Measurements from ENCODE around the gene IL4I1. TPM values are rescaled to one million over a fixed set of nuclear protein-coding genes. Genes with fewer than 3 reads are reported as not detected.
"Not testable (repeated sequence)": the region's sequence is repeated elsewhere in the genome, so short reads cannot be mapped to it uniquely, and the experiment has no call there.

Gene IL4I1
- polyA plus RNA-seq (2013, experiment 1 of 2), result 0.28 TPM
- 0.26 TPM for polyA plus RNA-seq (2013, experiment 2 of 2)

GRCh38 chr19:49896863-49897621 is at the start of gene IL4I1:
Gene IL4I1, minus strand, starts transcription at chr19:49896887. Its CDS starts 727 bp downstream, at chr19:49896160.
- H2BK15ac ChIP-seq (ENCODE audit: low read length), result peak within 1 kb of the TSS; percentile 95
- H3K27ac ChIP-seq (replicated peaks; ENCODE audit: low read length), result no peak within 1 kb of the TSS
- H3K9me3 ChIP-seq (replicated peaks in 1 of 2; ENCODE audit: control insufficient read depth in 2 of 2, insufficient read depth in 1 of 2, low read depth in 1 of 2, low read length in 2 of 2), result no peaks in the 10 kb centered on the region
- no peak within 1 kb of the TSS for H2BK120ac ChIP-seq (ENCODE audit: low read depth, low read length)
- no peak within 1 kb of the TSS for H3K4me3 ChIP-seq (ENCODE audit: low read length in 2 of 2)
- H3K27me3 ChIP-seq (ENCODE audit: control insufficient read depth in 3 of 3, insufficient read depth in 3 of 3, low read depth in 1 of 3, low read length in 3 of 3), result peaks cover 0 to 14% (median 0%) of the 10 kb centered on the region in 3 experiments
- no peak within 1 kb of the TSS for H3K9ac ChIP-seq (ENCODE audit: low read depth, low read length, poor library complexity)
- peak within 1 kb of the TSS; percentile 72 for H4K91ac ChIP-seq (ENCODE audit: low read depth, low read length, poor library complexity)
- no peaks in the 10 kb centered on the region for H3K36me3 ChIP-seq (replicated peaks in 1 of 2; ENCODE audit: control insufficient read depth in 2 of 2, insufficient read depth in 2 of 2, low read length in 2 of 2)
- WGBS, 2 donors (ENCODE audit: extremely low coverage in 2 of 2, insufficient read length in 2 of 2, insufficient replicate concordance in 1 of 2), result no CpG with 5 or more reads among the region's 20 CpGs
- peak within 1 kb of the TSS; percentile 38 for H3K14ac ChIP-seq (ENCODE audit: low read length)
- no peak within 1 kb of the TSS for H2BK5ac ChIP-seq (ENCODE audit: low read length)
- no peak within 1 kb of the TSS for H3K4me2 ChIP-seq (ENCODE audit: insufficient read depth, low read length, poor library complexity, severe bottlenecking)
- H3K4ac ChIP-seq (ENCODE audit: low read length), result no peak within 1 kb of the TSS
- peak within 1 kb of the TSS; percentile 65 for H4K8ac ChIP-seq (ENCODE audit: low read depth, low read length)
- H2AFZ ChIP-seq (ENCODE audit: low read length), result peak within 1 kb of the TSS; percentile 69
- no peaks in the 10 kb centered on the region for H3K79me1 ChIP-seq (ENCODE audit: low read depth, low read length)
- DNase-seq (ENCODE audit: low spot score), result no peak
- peak within 1 kb of the TSS; percentile 22 for H2BK12ac ChIP-seq (ENCODE audit: low read length)
- H3K23ac ChIP-seq (ENCODE audit: low read depth, low read length, poor library complexity), result no peak within 1 kb of the TSS
- H3K18ac ChIP-seq (ENCODE audit: low read length), result peak within 1 kb of the TSS; percentile 71
- peaks cover 5 to 6% of the 10 kb centered on the region in 2 donors for H3K4me1 ChIP-seq (ENCODE audit: control insufficient read depth in 2 of 2, insufficient read depth in 1 of 2, low read depth in 1 of 2, low read length in 2 of 2)
- H2AK5ac ChIP-seq (ENCODE audit: low read depth, low read length), result peak within 1 kb of the TSS; percentile 95

DNA sequence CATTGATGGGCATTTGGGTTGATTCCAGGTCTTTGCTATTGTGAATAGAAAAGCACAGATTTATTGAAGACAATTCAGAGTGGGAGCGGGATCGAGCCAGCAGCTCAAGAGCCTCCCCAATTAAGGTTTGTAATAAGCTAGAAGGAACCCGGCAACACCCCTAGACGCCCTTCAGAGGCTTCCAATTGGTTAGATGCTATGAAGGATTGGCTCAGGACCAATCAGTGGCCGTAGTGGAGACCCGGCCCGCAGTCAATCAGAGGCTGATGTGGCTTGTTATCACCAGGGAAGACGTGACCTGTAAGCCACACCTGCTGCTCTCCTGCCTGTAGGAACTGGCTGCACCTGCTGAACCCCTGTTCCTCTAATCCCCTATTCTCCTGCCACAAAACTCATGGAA is 49.7 kb upstream of the IL4I1 start:
- H2BK120ac ChIP-seq (ENCODE audit: low read depth, low read length), result no peak overlapping the region
- peaks cover 0 to 6% of the 10 kb centered on the region in 2 donors for H3K4me1 ChIP-seq (ENCODE audit: control insufficient read depth in 2 of 2, insufficient read depth in 1 of 2, low read depth in 1 of 2, low read length in 2 of 2)
- no peak overlapping the region for H3K4me3 ChIP-seq (ENCODE audit: low read length in 2 of 2)
- H3K4me2 ChIP-seq (ENCODE audit: insufficient read depth, low read length, poor library complexity, severe bottlenecking), result no peak overlapping the region
- H3K27me3 ChIP-seq (ENCODE audit: control insufficient read depth in 3 of 3, insufficient read depth in 3 of 3, low read depth in 1 of 3, low read length in 3 of 3), result peaks cover 0 to 2% (median 0%) of the 10 kb centered on the region in 3 experiments
- H3K36me3 ChIP-seq (replicated peaks in 1 of 2; ENCODE audit: control insufficient read depth in 2 of 2, insufficient read depth in 2 of 2, low read length in 2 of 2), result no peaks in the 10 kb centered on the region
- H3K23ac ChIP-seq (ENCODE audit: low read depth, low read length, poor library complexity), result peak overlapping the region; percentile 73
- no peak overlapping the region for H2AK5ac ChIP-seq (ENCODE audit: low read depth, low read length)
- no CpG with 5 or more reads among the region's 8 CpGs for WGBS, 2 donors (ENCODE audit: extremely low coverage in 2 of 2, insufficient read length in 2 of 2, insufficient replicate concordance in 1 of 2)
- H3K9ac ChIP-seq (ENCODE audit: low read depth, low read length, poor library complexity), result no peak overlapping the region
- no peak overlapping the region for H3K18ac ChIP-seq (ENCODE audit: low read length)
- no peak overlapping the region for H2BK15ac ChIP-seq (ENCODE audit: low read length)
- no peak overlapping the region for H3K27ac ChIP-seq (replicated peaks; ENCODE audit: low read length)
- no peak overlapping the region for H4K91ac ChIP-seq (ENCODE audit: low read depth, low read length, poor library complexity)
- no peak overlapping the region for H3K14ac ChIP-seq (ENCODE audit: low read length)
- H4K8ac ChIP-seq (ENCODE audit: low read depth, low read length), result no peak overlapping the region
- H2AFZ ChIP-seq (ENCODE audit: low read length), result no peak overlapping the region
- no peak for DNase-seq (ENCODE audit: low spot score)
- H3K9me3 ChIP-seq (replicated peaks in 1 of 2; ENCODE audit: control insufficient read depth in 2 of 2, insufficient read depth in 1 of 2, low read depth in 1 of 2, low read length in 2 of 2), result peaks cover 0 to 1% of the 10 kb centered on the region in 2 donors
- no peak overlapping the region for H2BK12ac ChIP-seq (ENCODE audit: low read length)
- H3K79me1 ChIP-seq (ENCODE audit: low read depth, low read length), result no peaks in the 10 kb centered on the region
- no peak overlapping the region for H2BK5ac ChIP-seq (ENCODE audit: low read length)
- H3K4ac ChIP-seq (ENCODE audit: low read length), result no peak overlapping the region

- H2AFZ ChIP-seq (ENCODE audit: low read length), result not testable (repeated sequence)
These were observed 47.9 kb upstream of the IL4I1 start for GRCh38 chr19:49944567-49944966.

DNA sequence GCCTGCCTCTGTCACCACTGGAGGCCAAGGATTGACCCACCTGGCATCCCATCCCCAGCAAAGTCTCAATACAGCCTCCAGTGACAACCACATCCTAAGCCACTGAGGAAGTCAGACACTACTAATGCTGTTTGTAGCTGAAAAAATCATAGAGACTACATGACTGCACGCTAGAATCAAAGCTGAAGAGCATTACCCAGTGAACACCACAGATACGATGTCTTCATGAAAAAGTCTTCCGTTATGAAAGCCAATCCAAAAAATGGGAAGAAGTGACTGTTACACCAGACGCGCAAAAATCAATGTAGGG is 43.8 kb upstream of the IL4I1 start:
- Histone ChIP-seq H4K8ac (ENCODE audit: low read depth, low read length) (no peak overlapping the region), H3K36me3 (replicated peaks in 1 of 2; ENCODE audit: control insufficient read depth in 2 of 2, insufficient read depth in 2 of 2, low read length in 2 of 2) (no peaks in the 10 kb centered on the region), H4K91ac (ENCODE audit: low read depth, low read length, poor library complexity) (no peak overlapping the region), H3K4me2 (ENCODE audit: insufficient read depth, low read length, poor library complexity, severe bottlenecking) (no peak overlapping the region), H3K27ac (replicated peaks; ENCODE audit: low read length) (no peak overlapping the region), H2BK12ac (ENCODE audit: low read length) (peak overlapping the region; percentile 16), H2AFZ (ENCODE audit: low read length) (no peak overlapping the region), H3K9ac (ENCODE audit: low read depth, low read length, poor library complexity) (no peak overlapping the region), H3K18ac (ENCODE audit: low read length) (no peak overlapping the region), H2BK5ac (ENCODE audit: low read length) (no peak overlapping the region), H3K9me3 (replicated peaks in 1 of 2; ENCODE audit: control insufficient read depth in 2 of 2, insufficient read depth in 1 of 2, low read depth in 1 of 2, low read length in 2 of 2) (no peaks in the 10 kb centered on the region), H3K23ac (ENCODE audit: low read depth, low read length, poor library complexity) (no peak overlapping the region), H3K79me1 (ENCODE audit: low read depth, low read length) (no peaks in the 10 kb centered on the region), H3K14ac (ENCODE audit: low read length) (peak overlapping the region; percentile 72), H3K4me1 (ENCODE audit: control insufficient read depth in 2 of 2, insufficient read depth in 1 of 2, low read depth in 1 of 2, low read length in 2 of 2) (no peaks in the 10 kb centered on the region), H2BK120ac (ENCODE audit: low read depth, low read length) (no peak overlapping the region), H3K4ac (ENCODE audit: low read length) (no peak overlapping the region), H3K4me3 (ENCODE audit: low read length in 2 of 2) (no peak overlapping the region), H2BK15ac (ENCODE audit: low read length) (no peak overlapping the region), H3K27me3 (ENCODE audit: control insufficient read depth in 3 of 3, insufficient read depth in 3 of 3, low read depth in 1 of 3, low read length in 3 of 3) (peaks cover 0 to 2% (median 0%) of the 10 kb centered on the region in 3 experiments), H2AK5ac (ENCODE audit: low read depth, low read length) (no peak overlapping the region)
- no CpG with 5 or more reads among the region's 5 CpGs for WGBS, 2 donors (ENCODE audit: extremely low coverage in 2 of 2, insufficient read length in 2 of 2, insufficient replicate concordance in 1 of 2)
- DNase-seq (ENCODE audit: low spot score), result no peak

More at GRCh38 chr19:49944567-49944966, 47.9 kb upstream of the IL4I1 start:
- not testable (repeated sequence) for H3K4me1 ChIP-seq (ENCODE audit: control insufficient read depth in 2 of 2, insufficient read depth in 1 of 2, low read depth in 1 of 2, low read length in 2 of 2); H3K9me3 ChIP-seq (replicated peaks in 1 of 2; ENCODE audit: control insufficient read depth in 2 of 2, insufficient read depth in 1 of 2, low read depth in 1 of 2, low read length in 2 of 2); DNase-seq (ENCODE audit: low spot score); H3K9ac ChIP-seq (ENCODE audit: low read depth, low read length, poor library complexity); H3K18ac ChIP-seq (ENCODE audit: low read length); H3K27ac ChIP-seq (replicated peaks; ENCODE audit: low read length); H2BK12ac ChIP-seq (ENCODE audit: low read length); H2AK5ac ChIP-seq (ENCODE audit: low read depth, low read length); H4K8ac ChIP-seq (ENCODE audit: low read depth, low read length); H4K91ac ChIP-seq (ENCODE audit: low read depth, low read length, poor library complexity); H2BK120ac ChIP-seq (ENCODE audit: low read depth, low read length); H3K4me3 ChIP-seq (ENCODE audit: low read length in 2 of 2); H3K23ac ChIP-seq (ENCODE audit: low read depth, low read length, poor library complexity); H2BK15ac ChIP-seq (ENCODE audit: low read length); H3K4ac ChIP-seq (ENCODE audit: low read length); H3K4me2 ChIP-seq (ENCODE audit: insufficient read depth, low read length, poor library complexity, severe bottlenecking); H3K14ac ChIP-seq (ENCODE audit: low read length); H3K36me3 ChIP-seq (replicated peaks in 1 of 2; ENCODE audit: control insufficient read depth in 2 of 2, insufficient read depth in 2 of 2, low read length in 2 of 2); H3K27me3 ChIP-seq (ENCODE audit: control insufficient read depth in 3 of 3, insufficient read depth in 3 of 3, low read depth in 1 of 3, low read length in 3 of 3); H2BK5ac ChIP-seq (ENCODE audit: low read length); H3K79me1 ChIP-seq (ENCODE audit: low read depth, low read length)
- WGBS, 2 donors (ENCODE audit: extremely low coverage in 2 of 2, insufficient read length in 2 of 2, insufficient replicate concordance in 1 of 2), result no CpG with 5 or more reads among the region's 5 CpGs
